ENCODE measurements around the gene CRTC3.

- TF ChIP-seq CTCF (IDR thresholded peaks at IDR 0.05; ENCODE audit: low read depth, low read length) (no peak), POLR2A (IDR thresholded peaks at IDR 0.05; ENCODE audit: extremely low read depth, insufficient read length) (no peak)
Measured at GRCh38 chr15:90617668-90618097, 88.0 kb downstream of the CRTC3 start.

All from NB4 (cell line).